H9 (cell line): ENCODE results near the gene VPS26A. TPM values are rescaled to one million over a fixed set of nuclear protein-coding genes. Genes with fewer than 3 reads are reported as not detected.

ENCODE experiments used
- DNase-seq: peaks from one replicate; pipeline ENCODE4 v3.0.0-alpha.2; 2017
- H2AFZ ChIP-seq: one replicate; pipeline ENCODE4 v1.6.1; 2013; ENCODE audit warnings: mild to moderate bottlenecking, low read length, control low read depth, moderate library complexity
- H2AK5ac ChIP-seq: 2 replicates; pipeline ENCODE4 v1.6.1; 2013; ENCODE audit warnings: low read length, control low read depth, mixed read lengths; ENCODE audit not compliant: insufficient read length
- H2BK120ac ChIP-seq: one replicate; pipeline ENCODE4 v1.6.1; 2013; ENCODE audit warnings: low read depth, mild to moderate bottlenecking, low read length, control low read depth, inconsistent platforms; ENCODE audit not compliant: poor library complexity, severe bottlenecking
- H2BK12ac ChIP-seq: 2 replicates; pipeline ENCODE4 v1.6.1; 2013; ENCODE audit warnings: low read length, control low read depth, mixed read lengths, low read depth; ENCODE audit not compliant: insufficient read length
- H2BK15ac ChIP-seq: 2 replicates; pipeline ENCODE4 v1.6.1; 2013; ENCODE audit warnings: low read depth, low read length, control low read depth
- H2BK20ac ChIP-seq: one replicate; pipeline ENCODE4 v1.6.1; 2013; ENCODE audit warnings: low read depth, mild to moderate bottlenecking, low read length, control low read depth, inconsistent platforms; ENCODE audit not compliant: poor library complexity, severe bottlenecking
- H2BK5ac ChIP-seq: 2 replicates; pipeline ENCODE4 v1.6.1; 2013; ENCODE audit warnings: low read length, control low read depth, mixed read lengths; ENCODE audit not compliant: insufficient read length
- H3K14ac ChIP-seq: 2 replicates; pipeline ENCODE4 v1.6.1; 2013; ENCODE audit warnings: low read length, control low read depth; ENCODE audit not compliant: insufficient read depth
- H3K18ac ChIP-seq: 2 replicates; pipeline ENCODE4 v1.6.1; 2013; ENCODE audit warnings: low read depth, mild to moderate bottlenecking, mixed read lengths, low read length, control low read depth; ENCODE audit not compliant: insufficient read length
- H3K23ac ChIP-seq: 2 replicates; pipeline ENCODE4 v1.6.1; 2013; ENCODE audit warnings: low read length, control low read depth, mixed read lengths, low read depth; ENCODE audit not compliant: insufficient read length
- H3K23me2 ChIP-seq: 2 replicates; pipeline ENCODE4 v1.6.1; 2013; ENCODE audit warnings: low read depth, mild to moderate bottlenecking, mixed read lengths, low read length, control low read depth; ENCODE audit not compliant: insufficient read length, poor library complexity, severe bottlenecking
- H3K27ac ChIP-seq: 2 replicates; pipeline ENCODE4 v1.5.1; 2013; ENCODE audit warnings: low read length, control low read depth, mixed read lengths, low read depth; ENCODE audit not compliant: insufficient read length
- H3K27me3 ChIP-seq: 2 replicates; pipeline ENCODE4 v1.6.1; 2013; ENCODE audit warnings: low read length, control low read depth, inconsistent platforms; ENCODE audit not compliant: insufficient read depth
- H3K4ac ChIP-seq: 2 replicates; pipeline ENCODE4 v1.6.1; 2013; ENCODE audit warnings: low read depth, mild to moderate bottlenecking, control low read depth, inconsistent platforms, low read length, moderate library complexity
- H3K4me1 ChIP-seq: 2 replicates; pipeline ENCODE4 v1.6.1; 2013; ENCODE audit warnings: low read length, control low read depth, inconsistent platforms; ENCODE audit not compliant: insufficient read depth
- H3K4me2 ChIP-seq: 2 replicates; pipeline ENCODE4 v1.6.1; 2013; ENCODE audit warnings: low read length, control low read depth, mixed read lengths; ENCODE audit not compliant: insufficient read length, insufficient read depth
- H3K56ac ChIP-seq: 2 replicates; pipeline ENCODE4 v1.6.1; 2013; ENCODE audit warnings: low read depth, mild to moderate bottlenecking, mixed read lengths, low read length, control low read depth; ENCODE audit not compliant: insufficient read length
- H3K79me1 ChIP-seq: 2 replicates; pipeline ENCODE4 v1.6.1; 2013; ENCODE audit warnings: low read depth, mild to moderate bottlenecking, moderate library complexity, low read length, control low read depth, inconsistent platforms; ENCODE audit not compliant: insufficient read depth, poor library complexity, severe bottlenecking
- H3K79me2 ChIP-seq: 2 replicates; pipeline ENCODE4 v1.6.1; 2013; ENCODE audit warnings: low read length, control low read depth, inconsistent platforms; ENCODE audit not compliant: insufficient read depth
- H3K9ac ChIP-seq: 2 replicates; pipeline ENCODE4 v1.6.1; 2013; ENCODE audit warnings: low read length, control low read depth, mixed read lengths; ENCODE audit not compliant: insufficient read length; ENCODE audit errors: extremely low read depth
- H3K9me3 ChIP-seq: one replicate; pipeline ENCODE4 v1.6.1; 2013; ENCODE audit warnings: low read depth, low read length, inconsistent platforms; ENCODE audit not compliant: control insufficient read depth
- H3T11ph ChIP-seq: one replicate; pipeline ENCODE4 v1.6.1; 2013; ENCODE audit warnings: mild to moderate bottlenecking, low read length, control low read depth, inconsistent platforms
- H4K20me1 ChIP-seq: one replicate; pipeline ENCODE4 v1.6.1; 2013; ENCODE audit not compliant: control insufficient read depth, insufficient read length, insufficient read depth
- H4K5ac ChIP-seq: 2 replicates; pipeline ENCODE4 v1.6.1; 2013; ENCODE audit warnings: low read depth, mild to moderate bottlenecking, mixed read lengths, low read length, control low read depth; ENCODE audit not compliant: insufficient read length
- H4K8ac ChIP-seq: replicated peaks from 2 replicates; pipeline ENCODE4 v1.6.1; 2013; ENCODE audit warnings: low read length, control low read depth, mixed read lengths, low read depth; ENCODE audit not compliant: insufficient read length
- H4K91ac ChIP-seq: 2 replicates; pipeline ENCODE4 v1.6.1; 2013; ENCODE audit warnings: low read depth, mild to moderate bottlenecking, moderate library complexity, mixed read lengths, low read length, control low read depth; ENCODE audit not compliant: insufficient read length
- H3K27ac Mint-ChIP-seq, 3 experiments: 2 replicates in 2 of 3; 3 replicates in 1 of 3; pipeline ENCODE4 v1.8.0; 2020 to 2021; ENCODE audit warnings: mixed read lengths in 3 of 3, mild to moderate bottlenecking in 1 of 3, moderate library complexity in 1 of 3
- H3K27me3 Mint-ChIP-seq: 2 replicates; pipeline ENCODE4 v1.8.0; 2021; ENCODE audit warnings: low read depth, mild to moderate bottlenecking, moderate library complexity, mixed read lengths
- H3K36me3 Mint-ChIP-seq, 3 experiments: 2 replicates in 2 of 3; 3 replicates in 1 of 3; pipeline ENCODE4 v1.8.0; 2020 to 2021; ENCODE audit warnings: low read depth in 3 of 3, mixed read lengths in 3 of 3; ENCODE audit not compliant: insufficient read depth in 1 of 3
- H3K4me1 Mint-ChIP-seq, 2 experiments: 2 replicates each; pipeline ENCODE4 v1.8.0; 2020; ENCODE audit warnings: mixed read lengths in 2 of 2
- H3K4me3 Mint-ChIP-seq, 2 experiments: 2 replicates in 1 of 2; 3 replicates in 1 of 2; pipeline ENCODE4 v1.8.0; 2020 to 2021; ENCODE audit warnings: mild to moderate bottlenecking in 2 of 2, mixed read lengths in 2 of 2, moderate library complexity in 1 of 2
- H3K9me3 Mint-ChIP-seq, 2 experiments: 2 replicates in 1 of 2; 3 replicates in 1 of 2; pipeline ENCODE4 v1.8.0; 2020; ENCODE audit warnings: mild to moderate bottlenecking in 2 of 2, mixed read lengths in 2 of 2, moderate library complexity in 1 of 2
- WGBS: extraction: QIAGEN DNeasy Blood & Tissue Kit; methylation state at CpG from one replicate; pipeline ENCODE4 v1.1.7; 2013; ENCODE audit warnings: missing lambda C conversion rate, low lambda C conversion rate, mixed read lengths; ENCODE audit not compliant: insufficient read length; ENCODE audit errors: extremely low coverage; 5-methylcytosine and 5-hydroxymethylcytosine counted together
- total RNA-seq: library from RNA; stranded (reverse); gene quantifications from 2 replicates; pipeline ENCODE4 v1.2.1, GENCODE V29; 2021
- TF ChIP-seq, protein P1 (sequence below): fragments of 200-600 bp; sonication (generic); conservative IDR thresholded peaks from 3 replicates; pipeline ENCODE4 v1.8.0; 2021; ENCODE audit warnings: antibody characterized with exemption, mild to moderate bottlenecking

The VPS26A gene
- total RNA-seq, 1 experiment from 2014 or later, result 41.8 TPM

DNA sequence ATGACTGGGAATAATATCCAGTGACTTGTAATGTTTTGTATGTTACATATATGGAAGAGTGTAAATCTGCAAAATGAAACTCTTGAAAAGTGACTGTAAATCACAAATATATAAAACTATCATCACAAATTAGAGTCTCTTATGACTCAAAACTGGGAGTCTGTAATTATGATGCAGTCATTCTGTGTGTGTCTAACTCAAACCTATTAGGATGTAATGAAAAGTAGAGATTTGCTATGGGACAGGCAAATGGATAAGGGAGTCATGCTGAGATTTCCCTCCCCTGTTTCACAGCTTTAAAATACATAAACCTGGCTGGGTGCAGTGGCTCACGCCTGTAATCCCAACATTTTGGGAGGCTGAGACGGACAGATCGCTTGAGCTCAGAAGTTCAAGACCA lies 87.5 kb downstream of the VPS26A start:
- Histone ChIP-seq H4K20me1 (no peaks in the 10 kb centered on the region), H3K4me1 (no peaks in the 10 kb centered on the region), H3K27ac (no peak overlapping the region), H3T11ph (no peak overlapping the region), H3K56ac (no peak overlapping the region), H2BK15ac (no peak overlapping the region), H3K18ac (no peak overlapping the region), H3K79me1 (no peaks in the 10 kb centered on the region), H3K14ac (no peak overlapping the region), H2AFZ (no peak overlapping the region), H2BK120ac (no peak overlapping the region), H3K9me3 (no peaks in the 10 kb centered on the region), H2AK5ac (no peak overlapping the region), H2BK20ac (no peak overlapping the region), H3K4ac (no peak overlapping the region), H3K9ac (no peak overlapping the region), H2BK12ac (no peak overlapping the region), H4K8ac (no peak overlapping the region), H4K5ac (no peak overlapping the region), H3K23me2 (no peaks in the 10 kb centered on the region), H3K79me2 (no peaks in the 10 kb centered on the region), H2BK5ac (no peak overlapping the region), H4K91ac (no peak overlapping the region), H3K4me2 (no peak overlapping the region), H3K27me3 (no peaks in the 10 kb centered on the region), H3K23ac (no peak overlapping the region)
- H3K27ac Mint-ChIP-seq, result no peak overlapping the region
- peaks cover 2 to 5% of the 10 kb centered on the region in 2 experiments; a peak in 3 of 5 replicates for H3K9me3 Mint-ChIP-seq
- no CpG with 5 or more reads among the region's 3 CpGs for WGBS
- no peak overlapping the region for H3K4me3 Mint-ChIP-seq
- no peaks in the 10 kb centered on the region; the same call in 1 of the 2 replicates for H3K27me3 Mint-ChIP-seq
- DNase-seq, result no peak
- TF ChIP-seq, protein P1, sequence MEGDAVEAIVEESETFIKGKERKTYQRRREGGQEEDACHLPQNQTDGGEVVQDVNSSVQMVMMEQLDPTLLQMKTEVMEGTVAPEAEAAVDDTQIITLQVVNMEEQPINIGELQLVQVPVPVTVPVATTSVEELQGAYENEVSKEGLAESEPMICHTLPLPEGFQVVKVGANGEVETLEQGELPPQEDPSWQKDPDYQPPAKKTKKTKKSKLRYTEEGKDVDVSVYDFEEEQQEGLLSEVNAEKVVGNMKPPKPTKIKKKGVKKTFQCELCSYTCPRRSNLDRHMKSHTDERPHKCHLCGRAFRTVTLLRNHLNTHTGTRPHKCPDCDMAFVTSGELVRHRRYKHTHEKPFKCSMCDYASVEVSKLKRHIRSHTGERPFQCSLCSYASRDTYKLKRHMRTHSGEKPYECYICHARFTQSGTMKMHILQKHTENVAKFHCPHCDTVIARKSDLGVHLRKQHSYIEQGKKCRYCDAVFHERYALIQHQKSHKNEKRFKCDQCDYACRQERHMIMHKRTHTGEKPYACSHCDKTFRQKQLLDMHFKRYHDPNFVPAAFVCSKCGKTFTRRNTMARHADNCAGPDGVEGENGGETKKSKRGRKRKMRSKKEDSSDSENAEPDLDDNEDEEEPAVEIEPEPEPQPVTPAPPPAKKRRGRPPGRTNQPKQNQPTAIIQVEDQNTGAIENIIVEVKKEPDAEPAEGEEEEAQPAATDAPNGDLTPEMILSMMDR, result no peak
- no peaks in the 10 kb centered on the region for H3K4me1 Mint-ChIP-seq
- peaks cover 8 to 26% (median 25%) of the 10 kb centered on the region in 3 experiments; a peak in 6 of 7 replicates for H3K36me3 Mint-ChIP-seq
